Measurements from ENCODE around the gene KCNQ5. TPM values are rescaled to one million over a fixed set of nuclear protein-coding genes. Genes with fewer than 3 reads are reported as not detected.

The KCNQ5 gene
- total RNA-seq, 2 experiments from 2014 or later = 2.1 to 2.5 TPM

- Histone ChIP-seq H3K27me3 (ENCODE audit: control insufficient read depth in 1 of 2, insufficient read depth in 2 of 2, low read length in 2 of 2) (no peaks in the 10 kb centered on the region), H3K27ac (ENCODE audit: low read depth in 1 of 2, low read length in 2 of 2) (no peak overlapping the region), H3K4me1 (ENCODE audit: insufficient read depth, low read length) (no peaks in the 10 kb centered on the region), H3K4me3 (ENCODE audit: low read length) (no peak overlapping the region), H3K9me3 (ENCODE audit: control insufficient read depth in 1 of 2, insufficient read depth in 1 of 2, low read length in 2 of 2) (no peaks in the 10 kb centered on the region), H3K36me3 (ENCODE audit: insufficient read depth, low read length) (no peaks in the 10 kb centered on the region)
- H3K4me3 Mint-ChIP-seq = no peak overlapping the region
- no peak overlapping the region for H3K27ac Mint-ChIP-seq
- H3K4me1 Mint-ChIP-seq (ENCODE audit: low read depth) = no peaks in the 10 kb centered on the region
- no peaks in the 10 kb centered on the region for H3K27me3 Mint-ChIP-seq
- POLR2A ChIA-PET = no interaction called here
- intact Hi-C loops (cut with DNase I, micrococcal nuclease) = no loop called here
- no peaks in the 10 kb centered on the region for H3K36me3 Mint-ChIP-seq (ENCODE audit: low read depth)
- H3K9me3 Mint-ChIP-seq = no peaks in the 10 kb centered on the region
- ATAC-seq (ENCODE audit: poor library complexity) = no peak
- no peak for DNase-seq
- TF ChIP-seq CTCF (IDR thresholded peaks at IDR 0.05) = no peak
- CTCF ChIA-PET = no interaction called here
Measured at GRCh38 chr6:72952808-72953630, 331.2 kb downstream of the KCNQ5 start.

- H3K4me3 ChIP-seq (ENCODE audit: low read length) = no peak overlapping the region
- DNase-seq = no peak
- no peaks in the 10 kb centered on the region for H3K4me1 ChIP-seq (ENCODE audit: insufficient read depth, low read length)
- H3K9me3 ChIP-seq (ENCODE audit: control insufficient read depth in 1 of 2, insufficient read depth in 1 of 2, low read length in 2 of 2) = no peaks in the 10 kb centered on the region
- no peaks in the 10 kb centered on the region for H3K36me3 ChIP-seq (ENCODE audit: insufficient read depth, low read length)
- ATAC-seq (ENCODE audit: poor library complexity) = no peak
- no peaks in the 10 kb centered on the region for H3K9me3 Mint-ChIP-seq
- H3K27ac Mint-ChIP-seq = no peak overlapping the region
- H3K27ac ChIP-seq (ENCODE audit: low read depth in 1 of 2, low read length in 2 of 2) = no peak overlapping the region
- ChIA-PET POLR2A (no interaction called here), CTCF (no interaction called here)
- H3K4me3 Mint-ChIP-seq = no peak overlapping the region
- H3K27me3 ChIP-seq (ENCODE audit: control insufficient read depth in 1 of 2, insufficient read depth in 2 of 2, low read length in 2 of 2) = no peaks in the 10 kb centered on the region
- TF ChIP-seq CTCF (IDR thresholded peaks at IDR 0.05) = no peak
- no peaks in the 10 kb centered on the region for H3K36me3 Mint-ChIP-seq (ENCODE audit: low read depth)
- intact Hi-C loops (cut with DNase I, micrococcal nuclease) = no loop called here
- H3K27me3 Mint-ChIP-seq = no peaks in the 10 kb centered on the region
- H3K4me1 Mint-ChIP-seq (ENCODE audit: low read depth) = no peaks in the 10 kb centered on the region
Measured at GRCh38 chr6:72953971-72954381, 332.1 kb downstream of the KCNQ5 start.

- no peak overlapping the region for H3K27ac Mint-ChIP-seq
- Histone ChIP-seq H3K36me3 (ENCODE audit: insufficient read depth, low read length) (no peaks in the 10 kb centered on the region), H3K4me1 (ENCODE audit: insufficient read depth, low read length) (no peaks in the 10 kb centered on the region), H3K9me3 (ENCODE audit: control insufficient read depth in 1 of 2, insufficient read depth in 1 of 2, low read length in 2 of 2) (no peaks in the 10 kb centered on the region), H3K27ac (ENCODE audit: low read depth in 1 of 2, low read length in 2 of 2) (no peak overlapping the region), H3K27me3 (ENCODE audit: control insufficient read depth in 1 of 2, insufficient read depth in 2 of 2, low read length in 2 of 2) (no peaks in the 10 kb centered on the region), H3K4me3 (ENCODE audit: low read length) (no peak overlapping the region)
- POLR2A ChIA-PET = no interaction called here
- no peaks in the 10 kb centered on the region for H3K36me3 Mint-ChIP-seq (ENCODE audit: low read depth)
- intact Hi-C loops (cut with DNase I, micrococcal nuclease) = no loop called here
- no peaks in the 10 kb centered on the region for H3K9me3 Mint-ChIP-seq
- DNase-seq (no peak), ATAC-seq (ENCODE audit: poor library complexity) (no peak)
- no peak overlapping the region for H3K4me3 Mint-ChIP-seq
- no peaks in the 10 kb centered on the region for H3K4me1 Mint-ChIP-seq (ENCODE audit: low read depth)
- CTCF ChIA-PET = no interaction called here
- no peaks in the 10 kb centered on the region for H3K27me3 Mint-ChIP-seq
- TF ChIP-seq CTCF (IDR thresholded peaks at IDR 0.05) = no peak
Measured at GRCh38 chr6:72954716-72955115, 332.9 kb downstream of the KCNQ5 start.

Measured in CD4-positive, alpha-beta T cell (primary cell).